ENCODE data around the gene MRPL30. TPM values are rescaled to one million over a fixed set of nuclear protein-coding genes. Genes with fewer than 3 reads are reported as not detected.
"Not testable (repeated sequence)": the region's sequence is repeated elsewhere in the genome, so short reads cannot be mapped to it uniquely, and the experiment has no call there.

The MRPL30 gene
- total and polyA plus RNA-seq, 2 donors (not counting 1 experiment from before 2014, with no cell fraction given): 26.8 to 39.3 TPM

GRCh38 chr2:99190548-99190947 lies 9.6 kb downstream of the MRPL30 start:
- H2AFZ ChIP-seq (ENCODE audit: low read length): no peak overlapping the region
- no peaks in the 10 kb centered on the region for H3K4me1 ChIP-seq (ENCODE audit: control insufficient read depth, extremely low read depth, insufficient read depth, low read length)
- no peaks in the 10 kb centered on the region for H4K20me1 ChIP-seq (ENCODE audit: control insufficient read depth, extremely low read depth, insufficient read depth, low read length)
- no peak overlapping the region for H3K27ac ChIP-seq (ENCODE audit: insufficient read depth, low read length)
- TF ChIP-seq EZH2 (IDR thresholded peaks at IDR 0.05; ENCODE audit: low read length, missing control alignments): no peak
- TF ChIP-seq CTCF (conservative IDR thresholded peaks at IDR 0.05 in 1 of 2, IDR thresholded peaks at IDR 0.05 in 1 of 2; ENCODE audit: low read depth in 1 of 2, low read length in 2 of 2): peak in 1 of 2 donors; percentile 10
- no peak overlapping the region for H3K4me2 ChIP-seq (ENCODE audit: extremely low read depth, insufficient read depth, low read length)
- no peak overlapping the region for H3K4me3 ChIP-seq (replicated peaks in 1 of 4; ENCODE audit: control extremely low read depth in 1 of 4, insufficient read depth in 1 of 4, low read depth in 3 of 4, low read length in 4 of 4)
- no peaks in the 10 kb centered on the region for H3K27me3 ChIP-seq (ENCODE audit: control insufficient read depth, insufficient read depth, low read length)
- DNase-seq (ENCODE audit: low read depth in 2 of 2): no peak
- no peaks in the 10 kb centered on the region for H3K36me3 ChIP-seq (ENCODE audit: control insufficient read depth, insufficient read depth, low read length)
- H3K9me3 ChIP-seq (ENCODE audit: control insufficient read depth, insufficient read depth, low read depth, low read length): no peaks in the 10 kb centered on the region
- H3K79me2 ChIP-seq (ENCODE audit: control insufficient read depth, insufficient read depth, low read length): peaks cover 4% of the 10 kb centered on the region
- H3K9ac ChIP-seq (ENCODE audit: insufficient read depth, low read length): no peak overlapping the region

GRCh38 chr2:99192364-99192763 lies 11.4 kb downstream of the MRPL30 start:
- H3K4me2 ChIP-seq (ENCODE audit: extremely low read depth, insufficient read depth, low read length); H3K9ac ChIP-seq (ENCODE audit: insufficient read depth, low read length); H3K4me3 ChIP-seq (replicated peaks in 1 of 4; ENCODE audit: control extremely low read depth in 1 of 4, insufficient read depth in 1 of 4, low read depth in 3 of 4, low read length in 4 of 4); H2AFZ ChIP-seq (ENCODE audit: low read length); H3K27me3 ChIP-seq (ENCODE audit: control insufficient read depth, insufficient read depth, low read length); H4K20me1 ChIP-seq (ENCODE audit: control insufficient read depth, extremely low read depth, insufficient read depth, low read length); DNase-seq (ENCODE audit: low read depth in 2 of 2); H3K79me2 ChIP-seq (ENCODE audit: control insufficient read depth, insufficient read depth, low read length); H3K9me3 ChIP-seq (ENCODE audit: control insufficient read depth, insufficient read depth, low read depth, low read length); H3K36me3 ChIP-seq (ENCODE audit: control insufficient read depth, insufficient read depth, low read length); H3K4me1 ChIP-seq (ENCODE audit: control insufficient read depth, extremely low read depth, insufficient read depth, low read length); H3K27ac ChIP-seq (ENCODE audit: insufficient read depth, low read length): not testable (repeated sequence)

- H3K27me3 ChIP-seq (ENCODE audit: control insufficient read depth, insufficient read depth, low read length): no peaks in the 10 kb centered on the region
- DNase-seq (ENCODE audit: low read depth in 2 of 2): no peak
- TF ChIP-seq EZH2 (IDR thresholded peaks at IDR 0.05; ENCODE audit: low read length, missing control alignments) (no peak), CTCF (conservative IDR thresholded peaks at IDR 0.05 in 1 of 2, IDR thresholded peaks at IDR 0.05 in 1 of 2; ENCODE audit: low read depth in 1 of 2, low read length in 2 of 2) (no peak)
These were observed 17.3 kb downstream of the MRPL30 start for GRCh38 chr2:99198103-99198841.

More at GRCh38 chr2:99198103-99198841, 17.3 kb downstream of the MRPL30 start:
- Histone ChIP-seq H3K36me3 (ENCODE audit: control insufficient read depth, insufficient read depth, low read length) (no peaks in the 10 kb centered on the region), H3K4me2 (ENCODE audit: extremely low read depth, insufficient read depth, low read length) (no peak overlapping the region), H3K9me3 (ENCODE audit: control insufficient read depth, insufficient read depth, low read depth, low read length) (no peaks in the 10 kb centered on the region), H4K20me1 (ENCODE audit: control insufficient read depth, extremely low read depth, insufficient read depth, low read length) (no peaks in the 10 kb centered on the region), H3K4me1 (ENCODE audit: control insufficient read depth, extremely low read depth, insufficient read depth, low read length) (no peaks in the 10 kb centered on the region), H3K4me3 (replicated peaks in 1 of 4; ENCODE audit: control extremely low read depth in 1 of 4, insufficient read depth in 1 of 4, low read depth in 3 of 4, low read length in 4 of 4) (no peak overlapping the region), H3K27ac (ENCODE audit: insufficient read depth, low read length) (no peak overlapping the region), H3K79me2 (ENCODE audit: control insufficient read depth, insufficient read depth, low read length) (no peaks in the 10 kb centered on the region), H2AFZ (ENCODE audit: low read length) (no peak overlapping the region), H3K9ac (ENCODE audit: insufficient read depth, low read length) (no peak overlapping the region)

Measured in fibroblast of lung (primary cell).